Heart right ventricle (tissue), 16 donors: ENCODE measurements around the gene TEX101. TPM values are rescaled to one million over a fixed set of nuclear protein-coding genes. Genes with fewer than 3 reads are reported as not detected.

ENCODE experiments used
- ATAC-seq, 8 donors: fragments of 200-7000 bp; cut with Tn5 transposase; one replicate each; pipeline ENCODE4 v1.9.1; 2020; ENCODE audit warnings: mild to moderate bottlenecking in 8 of 8, moderate library complexity in 8 of 8, moderate number of reproducible peaks in 1 of 8
- DNase-seq, 2 donors: peaks; one replicate each; pipeline ENCODE4 v3.0.0-alpha.2; 2020
- H3K27ac ChIP-seq, 10 donors: fragments of 200-600 bp; sonication (generic) in 2 of 10; one replicate each; pipeline versions ENCODE4 v1.5.0 to v1.8.0; 2020 to 2022; ENCODE audit warnings: mild to moderate bottlenecking in 3 of 10
- H3K27me3 ChIP-seq, 7 donors: fragments of 200-600 bp; one replicate each; pipeline ENCODE4 v1.8.0; 2021 to 2022; ENCODE audit warnings: mild to moderate bottlenecking in 2 of 7
- H3K36me3 ChIP-seq, 9 donors: fragments of 200-600 bp; sonication (generic) in 1 of 9; one replicate each; pipeline versions ENCODE4 v1.5.0 to v1.8.0; 2020 to 2022; ENCODE audit warnings: mild to moderate bottlenecking in 2 of 9
- H3K4me1 ChIP-seq, 9 donors: fragments of 200-600 bp; sonication (generic) in 1 of 9; one replicate each; pipeline versions ENCODE4 v1.5.0 to v1.8.0; 2020 to 2022; ENCODE audit warnings: mild to moderate bottlenecking in 4 of 9
- H3K4me3 ChIP-seq, 10 donors: fragments of 200-600 bp; sonication (generic) in 2 of 10; one replicate each; pipeline versions ENCODE4 v1.5.0 to v1.8.0; 2020 to 2022; ENCODE audit warnings: mild to moderate bottlenecking in 7 of 10, moderate library complexity in 2 of 10
- H3K9me3 ChIP-seq, 11 donors: fragments of 200-600 bp in 10 of 11; sonication (generic) in 2 of 11; one replicate each; pipeline versions ENCODE4 v1.5.0 to v1.8.0; 2013 to 2022; ENCODE audit warnings: mild to moderate bottlenecking in 2 of 11, control low read depth in 1 of 11, moderate library complexity in 1 of 11
- WGBS, 2 donors: extraction: QIAGEN DNeasy Blood & Tissue Kit; methylation state at CpG; one replicate each; pipeline ENCODE4 v1.1.7; 2013; ENCODE audit warnings: inconsistent platforms in 1 of 2; 5-methylcytosine and 5-hydroxymethylcytosine counted together
- intact Hi-C, 10 donors: fragments of 100-400 bp; cut with DNase I; formaldehyde crosslinking; loops; one replicate each; pipeline versions ENCODE4 v1.11.1 to v1.14.2; 2022
- polyA plus RNA-seq, 2 donors: library from polyadenylated mRNA; stranded (reverse); fragments of 200-250 nt; gene quantifications; one replicate each; pipeline ENCODE4 v1.2.3, GENCODE V29; 2013
- total RNA-seq, 10 donors: library from RNA; stranded (reverse); fragmentation: NEBNext Ultra II Directional in 3 of 10; extraction: Animal tissue kit (Norgen Biotek cat#: 25700) in 3 of 10; gene quantifications; one replicate each; pipeline versions ENCODE4 v1.2.1 to v1.2.4, GENCODE V29; 2021 to 2023
- TF ChIP-seq, protein P1 (sequence below), 9 donors: fragments of 200-600 bp; sonication (generic) in 2 of 9; IDR thresholded peaks; one replicate each; pipeline versions ENCODE4 v1.5.0 to v1.8.0; 2021 to 2022; ENCODE audit warnings: antibody characterized with exemption in 9 of 9, mild to moderate bottlenecking in 5 of 9, moderate library complexity in 1 of 9
- donor health status: Arrhythmogenic right ventricular cardiomyopathy.
- donor health status: ischemic (EF 13 %, LVEDD 7.1; RV severe dilation, severe dysfunction).
- donor health status: healthy with polysubstance abuse.
- donor health status: DM: no; HTN: yes; CAD: no.
- donor health status: DM: no; HTN: no; CAD: no.
- donor health status: ischemic (EF 25% LVEDD 6.9; RV normal size, moderate dysfunction).
- donor health status: ischemic (EF 25% LVEDD 5.7; RV mildly dilated, moderate dysfunction).
- donor health status: healthy.
- donor health status: DM: yes; HTN: yes; CAD: no.
- donor health status: Ischemic cardiomyopathy.
- donor health status: ischemic (EF 35%, LVEDD 5.7; RV mildly dilated, moderate dysfunction).
- donor health status: nonischemic (EF 11% LVEDD 7.7; RV severe dilation, severe dysfunction).
- donor health status: DM: yes; HTN: yes; CAD: no.
- donor health status: PGD.
- donor health status: ischemic (EF 29% LVEDD 5.4; RV normal size, mild dysfunction).
- donor health status: nonischemic (EF 23%, LVEDD 6.1; RV moderate dilation, normal function).

Gene TEX101
- total and polyA plus RNA-seq, 12 donors: not detected

DNA sequence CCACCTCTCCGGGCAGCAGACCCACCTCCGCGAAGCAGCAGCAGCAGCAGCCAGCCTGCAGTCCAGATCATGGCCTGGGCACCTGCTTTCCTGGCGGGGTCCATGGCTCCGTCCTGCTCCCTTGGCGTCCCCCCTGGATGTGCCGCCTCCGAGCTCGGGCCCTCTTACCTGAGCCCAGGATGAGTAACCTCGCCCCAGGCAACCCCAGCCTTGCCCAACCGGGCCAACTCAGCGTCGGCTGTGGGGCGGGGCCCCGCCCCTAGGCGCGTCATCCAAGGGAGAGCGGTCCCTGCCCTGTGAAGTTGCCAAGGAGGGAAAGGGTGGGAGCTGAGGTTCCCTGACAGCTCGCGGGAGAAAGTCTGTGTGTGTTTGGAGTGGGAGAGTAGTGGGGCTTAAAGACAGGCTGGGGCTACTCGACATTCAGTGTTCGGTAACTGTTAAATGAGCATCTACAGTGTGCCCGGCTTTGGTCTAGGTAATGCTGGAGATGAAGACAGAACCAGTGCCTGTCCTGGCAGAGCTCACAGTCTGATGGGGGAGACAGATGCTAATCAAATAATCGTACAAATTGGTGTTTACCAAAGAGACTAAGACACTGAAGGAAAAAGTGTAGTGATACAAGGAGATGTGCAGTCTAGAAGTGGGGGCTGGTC lies 50.9 kb downstream of the TEX101 start, which contains the start of gene LYPD3:
TSS of gene LYPD3 (minus strand) at position 141 of the 653 bp plus-strand sequence. CDS start at position 104, 37 bp downstream.
- Histone ChIP-seq H3K36me3 (no peaks in the 10 kb centered on the region), H3K9me3 (no peaks in the 10 kb centered on the region), H3K4me3 (peak within 1 kb of the TSS in 9 of 10 donors; percentile 43 to 82 (median 66)), H3K27me3 (peaks cover 0 to 14% (median 6%) of the 10 kb centered on the region in 7 donors), H3K4me1 (peaks cover 0 to 47% (median 13%) of the 10 kb centered on the region in 9 donors), H3K27ac (peak within 1 kb of the TSS in 8 of 10 donors; percentile 66 to 88 (median 80))
- intact Hi-C loops: loop anchor here in 1 of 10 donors (5.0 kb wide), 1 partner anchor 37 kb away; the partner anchor contains the start of gene PHLDB3
- ATAC-seq: no peak
- DNase-seq: peak in 1 of 2 donors; percentile 18
- TF ChIP-seq, protein P1, sequence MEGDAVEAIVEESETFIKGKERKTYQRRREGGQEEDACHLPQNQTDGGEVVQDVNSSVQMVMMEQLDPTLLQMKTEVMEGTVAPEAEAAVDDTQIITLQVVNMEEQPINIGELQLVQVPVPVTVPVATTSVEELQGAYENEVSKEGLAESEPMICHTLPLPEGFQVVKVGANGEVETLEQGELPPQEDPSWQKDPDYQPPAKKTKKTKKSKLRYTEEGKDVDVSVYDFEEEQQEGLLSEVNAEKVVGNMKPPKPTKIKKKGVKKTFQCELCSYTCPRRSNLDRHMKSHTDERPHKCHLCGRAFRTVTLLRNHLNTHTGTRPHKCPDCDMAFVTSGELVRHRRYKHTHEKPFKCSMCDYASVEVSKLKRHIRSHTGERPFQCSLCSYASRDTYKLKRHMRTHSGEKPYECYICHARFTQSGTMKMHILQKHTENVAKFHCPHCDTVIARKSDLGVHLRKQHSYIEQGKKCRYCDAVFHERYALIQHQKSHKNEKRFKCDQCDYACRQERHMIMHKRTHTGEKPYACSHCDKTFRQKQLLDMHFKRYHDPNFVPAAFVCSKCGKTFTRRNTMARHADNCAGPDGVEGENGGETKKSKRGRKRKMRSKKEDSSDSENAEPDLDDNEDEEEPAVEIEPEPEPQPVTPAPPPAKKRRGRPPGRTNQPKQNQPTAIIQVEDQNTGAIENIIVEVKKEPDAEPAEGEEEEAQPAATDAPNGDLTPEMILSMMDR (IDR thresholded peaks at IDR 0.05): no peak
- WGBS, 2 donors: 24 to 32% methylated on average over 24 of the region's 24 CpGs

DNA sequence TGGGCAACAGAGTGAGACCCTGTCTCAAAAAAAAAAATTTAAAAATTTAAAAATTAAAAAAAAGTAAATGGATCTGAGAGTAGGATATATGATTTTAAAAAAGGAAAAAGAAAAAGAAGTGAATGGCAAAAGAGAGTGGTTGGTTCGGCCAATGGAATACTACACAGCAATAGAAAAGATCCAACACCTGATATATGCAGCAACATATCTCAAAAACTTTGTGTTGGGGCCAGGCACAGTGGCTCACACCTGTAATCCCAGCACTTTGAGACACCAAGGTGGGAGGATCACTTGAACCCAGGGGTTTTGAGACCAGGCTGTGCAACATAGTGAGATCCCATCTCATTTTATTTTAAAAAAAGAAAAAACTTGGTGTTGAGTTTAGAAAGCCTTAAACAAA lies 52.1 kb downstream of the TEX101 start:
- Histone ChIP-seq H3K4me3 (no peak overlapping the region), H3K36me3 (no peaks in the 10 kb centered on the region), H3K9me3 (no peaks in the 10 kb centered on the region), H3K4me1 (peaks cover 0 to 47% (median 13%) of the 10 kb centered on the region in 9 donors), H3K27ac (no peak overlapping the region), H3K27me3 (peaks cover 0 to 14% (median 6%) of the 10 kb centered on the region in 7 donors)
- ATAC-seq (no peak), DNase-seq (no peak)
- intact Hi-C loops: loop anchor here in 1 of 10 donors (5.0 kb wide), 1 partner anchor 36 kb away; the partner anchor contains the start of gene PHLDB3
- TF ChIP-seq, protein P1 (IDR thresholded peaks at IDR 0.05): no peak
- 91 to 95% methylated on average over 1 of the region's 1 CpG for WGBS, 2 donors

DNA sequence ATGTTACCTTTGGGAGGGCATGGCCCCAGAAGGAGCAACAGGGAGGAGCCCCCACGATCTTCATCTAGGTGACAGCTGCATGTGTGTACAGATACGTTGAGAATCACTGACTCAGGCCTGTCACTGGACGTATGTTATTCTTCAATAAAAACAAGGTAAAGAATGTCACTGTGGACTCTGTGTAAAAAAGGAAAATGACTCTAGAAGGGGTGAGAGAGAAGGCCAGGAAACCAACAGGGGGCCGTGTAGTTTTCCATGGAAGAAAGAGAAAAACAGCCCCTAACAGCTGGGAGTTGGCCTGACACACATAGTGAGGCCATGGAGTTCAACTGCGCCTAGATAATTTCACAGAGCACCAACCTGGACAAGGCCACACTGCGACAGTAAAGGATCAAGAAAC lies 52.6 kb downstream of the TEX101 start:
- Histone ChIP-seq H3K36me3 (no peaks in the 10 kb centered on the region), H3K4me3 (no peak overlapping the region), H3K27ac (no peak overlapping the region), H3K9me3 (no peaks in the 10 kb centered on the region), H3K27me3 (peaks cover 0 to 14% (median 6%) of the 10 kb centered on the region in 7 donors), H3K4me1 (peaks cover 0 to 47% (median 13%) of the 10 kb centered on the region in 9 donors)
- DNase-seq (no peak), ATAC-seq (no peak)
- TF ChIP-seq, protein P1 (IDR thresholded peaks at IDR 0.05): no peak
- intact Hi-C loops: loop anchor here in 1 of 10 donors (5.0 kb wide), 1 partner anchor 35 kb away; the partner anchor contains the start of gene PHLDB3
- WGBS, 2 donors: 88 to 89% methylated on average over 6 of the region's 6 CpGs

- H3K4me1 ChIP-seq: peaks cover 0 to 46% (median 13%) of the 10 kb centered on the region in 9 donors
- TF ChIP-seq, protein P1 (IDR thresholded peaks at IDR 0.05): no peak
- no peak overlapping the region for H3K27ac ChIP-seq
- no peak overlapping the region for H3K4me3 ChIP-seq
- DNase-seq: no peak
- WGBS, 2 donors: 85 to 95% methylated on average over 4 of the region's 4 CpGs
- intact Hi-C loops: loop anchor here in 1 of 10 donors (5.0 kb wide), 1 partner anchor 35 kb away; the partner anchor contains the start of gene PHLDB3
- no peaks in the 10 kb centered on the region for H3K9me3 ChIP-seq
- no peaks in the 10 kb centered on the region for H3K36me3 ChIP-seq
- ATAC-seq: no peak
- peaks cover 0 to 14% (median 6%) of the 10 kb centered on the region in 7 donors for H3K27me3 ChIP-seq
Measured at GRCh38 chr19:43467730-43468129, 53.0 kb downstream of the TEX101 start.

Other genes with a start within 250 kb of the TEX101 start
- not detected for gene PSG5, start 228.4 kb upstream of the TEX101 start, total RNA-seq
- not detected for gene PSG5, start 228.4 kb upstream of the TEX101 start, polyA plus RNA-seq
- not detected for gene PSG4, start 209.3 kb upstream of the TEX101 start, total RNA-seq
- gene PSG4, start 209.3 kb upstream of the TEX101 start, polyA plus RNA-seq: not detected
- not detected for gene PSG9, start 145.4 kb upstream of the TEX101 start, total RNA-seq
- gene PSG9, start 145.4 kb upstream of the TEX101 start, polyA plus RNA-seq: not detected
- under 1 TPM in 4 of 10 donors, not detected in 6; 0.51 to 0.56 (median 0.55) TPM for gene CD177, start 61.2 kb upstream of the TEX101 start, total RNA-seq
- under 1 TPM in 1 of 2 donors, not detected in 1; 0.07 TPM for gene CD177, start 61.2 kb upstream of the TEX101 start, polyA plus RNA-seq
- under 1 TPM in 8 of 10 donors, not detected in 2; 0.14 to 0.75 (median 0.37) TPM for gene LYPD3, start 50.7 kb downstream of the TEX101 start, total RNA-seq
- under 1 TPM; 0.29 to 0.42 TPM for gene LYPD3, start 50.7 kb downstream of the TEX101 start, polyA plus RNA-seq
- gene PHLDB3, start 89.9 kb downstream of the TEX101 start, total RNA-seq: 10 to 100 TPM in 1 of 10 donors, 1 to 10 TPM in 9; 4.1 to 10.0 (median 7.0) TPM
- gene PHLDB3, start 89.9 kb downstream of the TEX101 start, polyA plus RNA-seq: 1 to 10 TPM; 4.0 to 5.7 TPM
- 10 to 100 TPM in 9 of 10 donors, 1 to 10 TPM in 1; 8.7 to 21.3 (median 13.0) TPM for gene ETHE1, start 112.3 kb downstream of the TEX101 start, total RNA-seq
- gene ETHE1, start 112.3 kb downstream of the TEX101 start, polyA plus RNA-seq: 10 to 100 TPM in 1 of 2 donors, 1 to 10 TPM in 1; 5.1 to 23.6 TPM
- gene ZNF575, start 118.3 kb downstream of the TEX101 start, total RNA-seq: 1 to 10 TPM in 7 of 10 donors, under 1 TPM in 3; 0.45 to 2.0 (median 1.3) TPM
- under 1 TPM; 0.54 to 0.80 TPM for gene ZNF575, start 118.3 kb downstream of the TEX101 start, polyA plus RNA-seq
- 10 to 100 TPM; 11.8 to 21.9 (median 17.7) TPM for gene XRCC1, start 160.6 kb downstream of the TEX101 start, total RNA-seq
- gene XRCC1, start 160.6 kb downstream of the TEX101 start, polyA plus RNA-seq: 10 to 100 TPM; 11.0 to 19.2 TPM
- gene PINLYP, start 160.9 kb downstream of the TEX101 start, total RNA-seq: 1 to 10 TPM in 9 of 10 donors, under 1 TPM in 1; 0.28 to 3.7 (median 1.3) TPM
- 1 to 10 TPM; 4.5 to 5.2 TPM for gene PINLYP, start 160.9 kb downstream of the TEX101 start, polyA plus RNA-seq
- gene IRGQ, start 181.2 kb downstream of the TEX101 start, total RNA-seq: 10 to 100 TPM; 19.0 to 34.2 (median 28.4) TPM
- gene IRGQ, start 181.2 kb downstream of the TEX101 start, polyA plus RNA-seq: 1 to 10 TPM; 5.6 to 8.8 TPM
- 10 to 100 TPM in 9 of 10 donors, 1 to 10 TPM in 1; 8.7 to 15.9 (median 12.7) TPM for gene ZNF576, start 181.7 kb downstream of the TEX101 start, total RNA-seq
- gene ZNF576, start 181.7 kb downstream of the TEX101 start, polyA plus RNA-seq: 10 to 100 TPM in 1 of 2 donors, 1 to 10 TPM in 1; 6.7 to 20.9 TPM
- gene SRRM5, start 197.2 kb downstream of the TEX101 start, total RNA-seq: under 1 TPM in 8 of 10 donors, not detected in 2; 0.11 to 0.32 (median 0.22) TPM
- 1 to 10 TPM in 1 of 2 donors, under 1 TPM in 1; 0.26 to 1.6 TPM for gene SRRM5, start 197.2 kb downstream of the TEX101 start, polyA plus RNA-seq
- gene ZNF428, start 204.7 kb downstream of the TEX101 start, total RNA-seq: 10 to 100 TPM; 28.1 to 37.6 (median 32.9) TPM
- gene ZNF428, start 204.7 kb downstream of the TEX101 start, polyA plus RNA-seq: 10 to 100 TPM; 43.2 to 94.9 TPM
- gene CADM4, start 225.0 kb downstream of the TEX101 start, total RNA-seq: 10 to 100 TPM in 1 of 10 donors, 1 to 10 TPM in 9; 3.0 to 12.3 (median 8.4) TPM
- 1 to 10 TPM; 7.5 to 8.1 TPM for gene CADM4, start 225.0 kb downstream of the TEX101 start, polyA plus RNA-seq